ENCODE data around the gene PCDHB9. TPM values are rescaled to one million over a fixed set of nuclear protein-coding genes. Genes with fewer than 3 reads are reported as not detected.
"Not testable (repeated sequence)": the region's sequence is repeated elsewhere in the genome, so short reads cannot be mapped to it uniquely, and the experiment has no call there.

The PCDHB9 gene
- total RNA-seq, 1 donor from 2014 or later = 1.9 TPM

DNA sequence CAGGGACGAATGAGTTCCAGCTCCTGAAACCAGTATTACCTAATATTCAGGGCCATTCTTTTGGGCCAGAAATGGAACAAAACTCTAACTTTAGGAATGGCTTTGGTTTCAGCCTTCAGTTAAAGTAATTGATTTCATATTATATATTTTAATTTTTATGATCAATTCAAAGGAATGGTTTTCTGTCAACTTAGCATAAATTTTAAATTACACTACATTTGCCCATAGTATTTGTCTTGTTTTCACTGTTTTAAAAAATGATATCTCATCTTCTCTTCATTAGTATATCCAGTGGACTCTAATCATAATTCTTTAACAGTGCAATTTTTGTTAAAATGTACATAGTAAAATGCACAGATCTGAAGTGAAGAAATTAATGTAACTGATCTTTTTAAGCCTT lies 6.6 kb upstream of the PCDHB9 start:
- H3K27me3 ChIP-seq = no peaks in the 10 kb centered on the region
- no peak for DNase-seq (ENCODE audit: low spot score in 2 of 2)
- no peak overlapping the region for H3K4me3 ChIP-seq
- H3K27ac ChIP-seq = no peak overlapping the region
- no peaks in the 10 kb centered on the region for H3K36me3 ChIP-seq
- intact Hi-C loops (cut with DNase I) = no loop called here
- no peaks in the 10 kb centered on the region for H3K4me1 ChIP-seq
- H3K9me3 ChIP-seq = peaks cover 30 to 75% of the 10 kb centered on the region in 2 donors
- no peak for TF ChIP-seq CTCF (IDR thresholded peaks at IDR 0.05)

DNA sequence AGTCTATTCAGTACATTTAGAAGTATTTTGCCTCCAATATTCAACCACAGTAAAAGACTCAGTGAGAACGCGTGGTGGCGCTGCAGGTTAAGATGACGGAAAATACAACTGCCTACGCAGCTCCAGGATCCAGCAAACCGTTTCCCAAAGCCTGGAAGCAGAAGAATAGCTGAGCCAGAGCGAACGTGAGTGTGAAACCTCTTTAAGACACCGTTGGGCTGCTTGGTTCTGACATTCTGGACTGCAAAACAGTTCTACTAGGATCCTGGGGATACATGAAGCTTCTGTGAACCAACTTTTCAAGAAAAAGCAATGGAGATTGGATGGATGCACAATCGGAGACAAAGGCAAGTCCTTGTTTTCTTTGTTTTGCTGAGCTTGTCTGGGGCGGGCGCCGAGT lies 4.7 kb upstream of the PCDHB9 start, which contains the start of gene PCDHB16:
TSS of gene PCDHB16 (plus strand) at position 140 of the 400 bp plus-strand sequence. CDS start at position 313, 173 bp downstream.
- peak within 1 kb of the TSS; percentile 45 to 57 for H3K27ac ChIP-seq
- peak in 1 of 2 donors; percentile 68 for DNase-seq (ENCODE audit: low spot score in 2 of 2)
- H3K9me3 ChIP-seq = peaks cover 32 to 75% of the 10 kb centered on the region in 2 donors

GRCh38 chr5:141184117-141184855 lies 2.7 kb upstream of the PCDHB9 start:
- H3K36me3 ChIP-seq; intact Hi-C loops (cut with DNase I); DNase-seq (ENCODE audit: low spot score in 2 of 2); H3K27ac ChIP-seq; H3K4me1 ChIP-seq; H3K27me3 ChIP-seq; H3K4me3 ChIP-seq: not testable (repeated sequence)
- peaks cover 40 to 75% of the 10 kb centered on the region in 2 donors for H3K9me3 ChIP-seq

More for the DNA sequence above, 4.7 kb upstream of the PCDHB9 start, which contains the start of gene PCDHB16:
- Histone ChIP-seq H3K27me3 (no peaks in the 10 kb centered on the region), H3K4me3 (peak within 1 kb of the TSS; percentile 44 to 58), H3K36me3 (no peaks in the 10 kb centered on the region), H3K4me1 (no peaks in the 10 kb centered on the region)
- intact Hi-C loops (cut with DNase I) = loop anchor here (2.0 kb wide), 1 partner anchor 377 kb away; no protein-coding TSS in a partner anchor
- TF ChIP-seq CTCF (IDR thresholded peaks at IDR 0.05) = peak in 2 of 3 experiments; percentile 26 to 41

GRCh38 chr5:141188682-141189081 lies 1.7 kb downstream of the PCDHB9 start:
- DNase-seq (ENCODE audit: low spot score in 2 of 2); H3K4me3 ChIP-seq; H3K27ac ChIP-seq; H3K27me3 ChIP-seq; H3K4me1 ChIP-seq; intact Hi-C loops (cut with DNase I); H3K36me3 ChIP-seq: not testable (repeated sequence)
- H3K9me3 ChIP-seq = peaks cover 66 to 95% of the 10 kb centered on the region in 2 donors

- H3K4me1 ChIP-seq; intact Hi-C loops (cut with DNase I); H3K27ac ChIP-seq; H3K27me3 ChIP-seq; H3K36me3 ChIP-seq; H3K4me3 ChIP-seq; DNase-seq (ENCODE audit: low spot score in 2 of 2): not testable (repeated sequence)
- peaks cover 65 to 94% of the 10 kb centered on the region in 2 donors for H3K9me3 ChIP-seq
Measured at GRCh38 chr5:141189131-141189530, 2.2 kb downstream of the PCDHB9 start.

GRCh38 chr5:141192110-141192725 lies 5.3 kb downstream of the PCDHB9 start, which contains the start of gene PCDHB10:
Gene PCDHB10 (plus strand): TSS chr5:141192353. CDS start chr5:141192553, 200 bp downstream.
- Histone ChIP-seq H3K27me3 (no peaks in the 10 kb centered on the region), H3K27ac (no peak within 1 kb of the TSS), H3K4me1 (no peaks in the 10 kb centered on the region), H3K9me3 (peaks cover 68 to 92% of the 10 kb centered on the region in 2 donors), H3K36me3 (no peaks in the 10 kb centered on the region), H3K4me3 (no peak within 1 kb of the TSS)
- no peak for DNase-seq (ENCODE audit: low spot score in 2 of 2)
- intact Hi-C loops (cut with DNase I) = no loop called here
- peak in 1 of 3 experiments; percentile 29 for TF ChIP-seq CTCF (IDR thresholded peaks at IDR 0.05)

DNA sequence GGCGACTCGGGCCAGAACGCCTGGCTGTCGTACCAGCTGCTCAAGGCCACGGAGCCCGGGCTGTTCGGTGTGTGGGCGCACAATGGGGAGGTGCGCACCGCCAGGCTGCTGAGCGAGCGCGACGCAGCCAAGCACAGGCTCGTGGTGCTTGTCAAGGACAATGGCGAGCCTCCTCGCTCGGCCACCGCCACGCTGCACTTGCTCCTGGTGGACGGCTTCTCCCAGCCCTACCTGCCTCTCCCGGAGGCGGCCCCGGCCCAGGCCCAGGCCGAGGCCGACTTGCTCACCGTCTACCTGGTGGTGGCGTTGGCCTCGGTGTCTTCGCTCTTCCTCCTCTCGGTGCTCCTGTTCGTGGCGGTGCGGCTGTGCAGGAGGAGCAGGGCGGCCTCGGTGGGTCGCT lies 7.4 kb downstream of the PCDHB9 start:
- H3K27me3 ChIP-seq; H3K4me1 ChIP-seq; H3K36me3 ChIP-seq; intact Hi-C loops (cut with DNase I); H3K4me3 ChIP-seq; DNase-seq (ENCODE audit: low spot score in 2 of 2); H3K27ac ChIP-seq: not testable (repeated sequence)
- H3K9me3 ChIP-seq = peaks cover 62 to 95% of the 10 kb centered on the region in 2 donors

All from ascending aorta (tissue), 2 donors.